NCI-H510A treated with DMSO at 0.1 percent for 48 hours (cell line): ENCODE results near the gene SERPINA6.
"Not testable (repeated sequence)": the region's sequence is repeated elsewhere in the genome, so short reads cannot be mapped to it uniquely, and the experiment has no call there.

ENCODE experiments used
- DNase-seq: peaks from one replicate; lab custom pipeline; 2025; lab: John Stamatoyannopoulos, UW

The SERPINA6 gene

GRCh38 chr14:94291906-94292525 lies 31.1 kb downstream of the SERPINA6 start:
- DNase-seq = no peak

GRCh38 chr14:94291159-94291905 lies 31.8 kb downstream of the SERPINA6 start:
- DNase-seq = no peak

DNA sequence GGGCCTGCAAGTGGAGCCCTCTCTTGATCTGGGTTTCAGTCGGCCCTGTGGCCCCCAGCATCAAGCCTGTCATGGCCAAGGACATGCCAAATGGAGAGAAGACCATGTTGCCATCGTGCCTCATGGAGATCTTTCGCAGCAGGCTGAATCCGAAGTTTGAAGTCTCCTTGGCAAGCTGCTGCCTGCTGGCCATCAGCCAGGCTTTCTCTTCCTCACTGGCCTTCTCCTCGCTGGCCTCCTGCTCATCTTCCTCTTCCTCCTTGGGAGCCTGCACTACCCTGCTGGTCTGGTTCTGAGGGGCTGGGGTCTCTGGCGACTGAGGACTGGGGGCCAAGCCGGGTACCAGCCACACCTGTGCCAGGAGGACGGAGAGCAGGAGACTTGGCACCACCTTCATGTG lies 32.9 kb downstream of the SERPINA6 start:
- no peak for DNase-seq

GRCh38 chr14:94288610-94289465 lies 34.3 kb downstream of the SERPINA6 start:
- DNase-seq = no peak

DNA sequence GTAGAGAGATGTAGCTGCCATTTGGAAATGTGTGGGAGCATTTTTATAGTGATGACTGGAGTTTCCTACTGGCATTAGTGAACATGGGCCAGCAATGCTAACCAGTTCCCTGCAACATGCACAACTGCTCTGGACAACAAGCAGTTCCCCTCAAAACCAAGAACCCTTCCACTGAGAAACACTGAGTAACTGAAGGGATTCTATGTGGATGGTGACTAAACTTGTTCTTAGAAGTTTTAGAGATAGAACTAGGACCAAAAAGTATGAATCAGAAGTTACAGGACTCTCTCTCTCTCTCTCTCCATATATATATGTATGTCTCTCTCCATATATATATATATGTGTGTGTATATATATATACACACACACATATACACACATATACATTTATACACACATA lies 38.0 kb downstream of the SERPINA6 start:
- no peak for DNase-seq

DNA sequence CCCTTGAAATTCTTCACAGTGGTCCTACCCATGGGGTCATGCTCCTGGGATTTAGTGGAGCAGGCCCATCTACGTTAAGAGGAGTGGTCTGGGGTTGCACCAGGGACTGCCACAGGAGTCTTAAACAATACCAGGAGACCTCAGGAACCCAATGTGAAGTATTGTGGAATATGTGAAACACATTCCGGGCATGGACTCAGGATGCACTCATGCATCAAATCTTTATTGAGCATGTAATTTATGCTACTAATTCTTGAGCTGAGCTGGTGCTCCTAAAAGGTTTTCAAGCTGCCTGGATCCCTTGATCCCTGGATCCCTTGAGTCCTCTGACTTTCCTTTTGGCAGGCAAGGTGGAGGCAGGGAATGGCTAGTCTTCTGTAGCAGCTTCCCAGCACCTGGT lies 38.9 kb downstream of the SERPINA6 start:
- no peak for DNase-seq

DNA sequence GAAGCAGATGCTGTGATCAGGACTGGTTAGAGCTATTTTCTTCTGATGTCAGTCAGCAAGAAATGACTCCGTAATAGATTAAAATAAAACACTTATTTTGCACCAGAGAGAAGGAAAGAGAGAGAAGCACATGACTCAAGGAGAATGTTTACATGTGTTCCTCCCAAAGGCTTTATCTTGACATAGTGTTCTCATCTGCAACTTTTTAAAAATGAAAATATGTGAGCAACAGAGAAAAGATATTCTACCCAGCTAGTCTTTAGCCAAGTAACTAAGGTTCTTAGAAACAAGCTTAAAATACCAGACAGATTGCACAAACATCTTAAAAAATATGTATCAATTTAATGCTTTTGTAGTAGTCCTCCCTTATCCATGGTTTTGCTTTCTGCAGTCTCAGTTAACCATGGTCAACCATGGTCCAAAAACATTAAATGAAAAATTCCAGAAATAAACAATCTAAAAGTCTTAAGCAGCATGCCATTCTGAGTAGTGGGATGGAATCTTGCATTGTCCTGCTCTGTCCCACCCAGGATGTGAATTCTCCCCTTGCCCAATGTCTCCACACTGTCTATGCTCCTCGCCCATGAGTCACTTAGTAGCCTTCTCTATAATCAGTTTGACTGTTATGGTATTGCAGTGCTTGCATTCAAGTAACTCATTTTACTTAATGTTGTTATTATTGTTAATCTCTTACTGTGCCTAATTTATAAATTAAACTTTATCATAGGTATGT lies 40.0 kb downstream of the SERPINA6 start:
- no peak for DNase-seq

DNA sequence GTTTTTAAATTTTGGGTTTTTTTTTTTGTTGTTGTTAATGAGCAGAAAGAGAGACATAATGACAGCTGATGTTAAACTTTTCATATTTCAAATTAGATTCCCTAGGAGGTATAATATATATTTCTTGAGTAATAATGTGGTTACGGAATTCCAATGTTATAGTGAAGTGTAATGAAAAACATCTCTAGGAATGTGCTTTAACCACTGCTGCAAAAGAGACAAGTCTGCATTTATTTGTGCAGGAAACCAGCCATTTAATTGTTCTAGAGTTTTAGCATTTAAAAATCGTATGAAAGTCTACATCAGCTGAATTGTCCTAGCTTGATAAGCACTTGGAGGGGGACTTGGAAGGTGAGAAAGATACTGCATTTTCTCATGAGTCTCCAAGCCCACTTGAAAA lies 44.4 kb downstream of the SERPINA6 start:
- no peak for DNase-seq

- DNase-seq = not testable (repeated sequence)
Observed at GRCh38 chr14:94276898-94277561, 46.1 kb downstream of the SERPINA6 start.

GRCh38 chr14:94269156-94269555 lies 54.0 kb downstream of the SERPINA6 start:
- no peak for DNase-seq

DNA sequence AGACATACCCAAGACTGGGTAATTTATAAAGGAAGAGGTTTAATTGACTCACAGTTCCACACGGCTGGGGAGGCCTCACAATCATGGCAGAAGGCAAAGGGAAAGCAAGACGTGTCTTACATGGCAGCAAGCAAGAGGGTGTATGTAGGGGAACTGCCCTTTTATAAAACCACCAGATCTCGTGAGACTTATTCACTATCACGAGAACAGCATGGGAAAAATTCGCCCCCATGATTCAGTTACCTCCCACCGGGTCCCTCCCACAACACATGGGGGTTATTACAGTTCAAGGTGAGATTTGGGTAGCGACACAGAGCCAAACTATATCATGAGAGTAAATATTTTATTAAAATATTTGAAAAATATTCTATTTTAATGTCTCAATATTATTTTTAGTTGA lies 54.6 kb downstream of the SERPINA6 start:
- not testable (repeated sequence) for DNase-seq

- no peak for DNase-seq
Observed at GRCh38 chr14:94267352-94267751, 55.8 kb downstream of the SERPINA6 start.

DNA sequence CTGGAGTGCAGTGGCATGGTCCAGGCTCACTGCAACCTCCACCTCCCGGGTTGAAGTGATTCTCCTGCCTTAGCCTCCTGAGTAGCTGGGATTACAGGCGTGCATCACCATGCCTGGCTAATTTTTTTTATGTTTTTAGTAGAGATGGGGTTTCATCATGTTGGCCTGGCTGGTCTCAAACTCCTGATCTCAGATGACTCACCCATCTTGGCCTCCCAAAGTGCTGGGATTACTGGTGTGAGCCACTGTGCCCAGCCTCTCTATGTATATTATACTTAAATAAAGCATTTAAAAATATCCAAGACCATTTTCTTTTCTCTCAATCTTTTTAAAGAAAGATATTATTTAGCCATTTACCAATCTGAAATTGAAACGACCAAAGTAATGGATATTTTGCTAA lies 58.9 kb downstream of the SERPINA6 start:
- not testable (repeated sequence) for DNase-seq
